Skeletal muscle cell (primary cell): Measurements from ENCODE around the gene SCYL1.

Experiments used
- DNase-seq: peaks from one replicate; pipeline ENCODE4 v3.0.0-alpha.2; 2010; ENCODE audit warnings: low read depth
- H3K4me3 ChIP-seq: 2 replicates; pipeline ENCODE4 v1.5.1; 2011; ENCODE audit warnings: low read depth, mild to moderate bottlenecking, control low read depth, low read length, moderate library complexity

The SCYL1 gene

GRCh38 chr11:65549096-65549495, 24.2 kb downstream of the SCYL1 start:
- no peak for DNase-seq
- no peak overlapping the region for H3K4me3 ChIP-seq

- H3K4me3 ChIP-seq: no peak overlapping the region
- DNase-seq: no peak
These were observed 26.9 kb downstream of the SCYL1 start for GRCh38 chr11:65551572-65552387.

- no peak overlapping the region for H3K4me3 ChIP-seq
- no peak for DNase-seq
These were observed 27.6 kb downstream of the SCYL1 start for GRCh38 chr11:65552388-65552951.

GRCh38 chr11:65553301-65554001, 28.6 kb downstream of the SCYL1 start:
- no peak for DNase-seq
- no peak overlapping the region for H3K4me3 ChIP-seq

GRCh38 chr11:65554057-65554818, 29.4 kb downstream of the SCYL1 start:
- no peak for DNase-seq
- H3K4me3 ChIP-seq: no peak overlapping the region

- DNase-seq: no peak
- no peak overlapping the region for H3K4me3 ChIP-seq
These were observed 30.1 kb downstream of the SCYL1 start for GRCh38 chr11:65554842-65555430.

GRCh38 chr11:65555693-65556231, 30.9 kb downstream of the SCYL1 start:
- peak overlapping the region; percentile 5 for H3K4me3 ChIP-seq
- DNase-seq: peak; percentile 63

- no peak for DNase-seq
These were observed 31.8 kb downstream of the SCYL1 start for GRCh38 chr11:65556470-65557279.

GRCh38 chr11:65557280-65558001, 32.6 kb downstream of the SCYL1 start:
- H3K4me3 ChIP-seq: peak overlapping the region; percentile 60
- DNase-seq: no peak

More at GRCh38 chr11:65556470-65557279, 31.8 kb downstream of the SCYL1 start:
- H3K4me3 ChIP-seq: peak overlapping the region; percentile 60

- no peak for DNase-seq
- peak within 1 kb of the TSS; percentile 60 for H3K4me3 ChIP-seq
These were observed 33.4 kb downstream of the SCYL1 start, which contains the start of gene LTBP3 for GRCh38 chr11:65558002-65558929. LTBP3 (minus strand) TSS chr11:65558359; CDS start chr11:65557959, 400 bp downstream.

- DNase-seq: no peak
- peak overlapping the region; percentile 60 for H3K4me3 ChIP-seq
These were observed 34.1 kb downstream of the SCYL1 start for GRCh38 chr11:65558930-65559509.

GRCh38 chr11:65559535-65559934, 34.7 kb downstream of the SCYL1 start:
- no peak for DNase-seq
- H3K4me3 ChIP-seq: no peak overlapping the region

- DNase-seq: no peak
- no peak overlapping the region for H3K4me3 ChIP-seq
These were observed 35.2 kb downstream of the SCYL1 start for GRCh38 chr11:65559951-65560537.

- no peak overlapping the region for H3K4me3 ChIP-seq
These were observed 35.9 kb downstream of the SCYL1 start for GRCh38 chr11:65560555-65561418.

GRCh38 chr11:65562020-65562419, 37.1 kb downstream of the SCYL1 start:
- no peak for DNase-seq
- no peak overlapping the region for H3K4me3 ChIP-seq

More at GRCh38 chr11:65560555-65561418, 35.9 kb downstream of the SCYL1 start:
- no peak for DNase-seq
